ENCODE results near the gene OMP. TPM values are rescaled to one million over a fixed set of nuclear protein-coding genes. Genes with fewer than 3 reads are reported as not detected.
A peak's percentile ranks its signal among the peaks of the same experiment; 100 is the strongest.

Gene OMP
- total and polyA plus RNA-seq, 2 donors (not counting 1 experiment from before 2014, with no cell fraction given) = not detected

- 20% methylated on average over 9 of the region's 9 CpGs for WGBS (ENCODE audit: insufficient coverage)
Measured at GRCh38 chr11:77091146-77091940, 11.3 kb upstream of the OMP start.

More at GRCh38 chr11:77091146-77091940, 11.3 kb upstream of the OMP start:
- Histone ChIP-seq H3K4me1 (ENCODE audit: control insufficient read depth in 2 of 2, insufficient read depth in 2 of 2, low read length in 2 of 2) (no peaks in the 10 kb centered on the region), H4K20me1 (ENCODE audit: control insufficient read depth, insufficient read depth, low read length, poor library complexity, severe bottlenecking) (no peaks in the 10 kb centered on the region), H2AFZ (ENCODE audit: insufficient read depth, low read depth, low read length, poor library complexity, severe bottlenecking) (no peak overlapping the region), H3K27ac (ENCODE audit: low read length in 2 of 2) (no peak overlapping the region), H3K4me2 (replicated peaks; ENCODE audit: low read depth, low read length, poor library complexity, severe bottlenecking) (no peak overlapping the region), H3K36me3 (replicated peaks in 1 of 2; ENCODE audit: control extremely low read depth in 1 of 2, control insufficient read depth in 1 of 2, extremely low read depth in 1 of 2, insufficient read depth in 2 of 2, low read length in 1 of 2) (no peaks in the 10 kb centered on the region), H3K27me3 (replicated peaks in 1 of 4; ENCODE audit: control extremely low read depth in 1 of 4, control insufficient read depth in 3 of 4, insufficient read depth in 4 of 4, low read length in 3 of 4) (no peaks in the 10 kb centered on the region), H3K79me2 (ENCODE audit: control insufficient read depth, insufficient read depth, low read length) (no peaks in the 10 kb centered on the region), H3K4me3 (ENCODE audit: control extremely low read depth in 1 of 5, extremely low read depth in 1 of 5, insufficient read depth in 1 of 5, low read depth in 2 of 5, low read length in 4 of 5) (no peak overlapping the region), H3K9ac (ENCODE audit: low read length) (no peak overlapping the region), H3K9me3 (ENCODE audit: control extremely low read depth in 1 of 3, control insufficient read depth in 2 of 3, insufficient read depth in 1 of 3, low read length in 2 of 3) (no peaks in the 10 kb centered on the region)
- ChIA-PET CTCF (interaction anchor here (0.6 to 5.1 kb wide), 28 partner anchors 10 to 528 kb away, joined by 3 to 73 read pairs (median 4); partner anchors contain the start of gene OMP), POLR2A (no interaction called here)
- no peaks in the 10 kb centered on the region for H3K4me1 Mint-ChIP-seq
- no peak overlapping the region for H3K4me3 Mint-ChIP-seq
- H3K27ac Mint-ChIP-seq = no peak overlapping the region
- no peaks in the 10 kb centered on the region for H3K27me3 Mint-ChIP-seq
- intact Hi-C loops (cut with micrococcal nuclease) = loop anchor here (1.0 kb wide), 3 partner anchors 25 to 171 kb away; partner anchors contain the start of gene CAPN5
- DNase-seq = peak; percentile 75
- H3K9me3 Mint-ChIP-seq (ENCODE audit: insufficient read depth) = no peaks in the 10 kb centered on the region
- peak; percentile 91 for ATAC-seq (ENCODE audit: low read depth)
- TF ChIP-seq EZH2 (IDR thresholded peaks at IDR 0.05; ENCODE audit: borderline replicate concordance, insufficient read depth, low read depth, low read length, poor library complexity, severe bottlenecking) (no peak), CTCF (IDR thresholded peaks at IDR 0.05) (peak; percentile 84)
